Fibroblast of mammary gland (primary cell): Measurements from ENCODE around the gene NFKBIB.

ENCODE experiments used
- DNase-seq: peaks from one replicate; pipeline ENCODE4 v3.0.0-alpha.2; 2010; ENCODE audit warnings: low read depth
- H3K4me3 ChIP-seq: 2 replicates; pipeline ENCODE4 v1.5.1; 2011; ENCODE audit warnings: low read depth, mild to moderate bottlenecking, low read length, moderate library complexity; ENCODE audit not compliant: control insufficient read depth
- TF ChIP-seq, protein P1 (sequence below): conservative IDR thresholded peaks from 2 replicates; pipeline ENCODE4 v1.5.1; 2011; ENCODE audit warnings: low read depth, low read length, inconsistent platforms; ENCODE audit not compliant: control insufficient read depth, insufficient read depth

NFKBIB gene

DNA sequence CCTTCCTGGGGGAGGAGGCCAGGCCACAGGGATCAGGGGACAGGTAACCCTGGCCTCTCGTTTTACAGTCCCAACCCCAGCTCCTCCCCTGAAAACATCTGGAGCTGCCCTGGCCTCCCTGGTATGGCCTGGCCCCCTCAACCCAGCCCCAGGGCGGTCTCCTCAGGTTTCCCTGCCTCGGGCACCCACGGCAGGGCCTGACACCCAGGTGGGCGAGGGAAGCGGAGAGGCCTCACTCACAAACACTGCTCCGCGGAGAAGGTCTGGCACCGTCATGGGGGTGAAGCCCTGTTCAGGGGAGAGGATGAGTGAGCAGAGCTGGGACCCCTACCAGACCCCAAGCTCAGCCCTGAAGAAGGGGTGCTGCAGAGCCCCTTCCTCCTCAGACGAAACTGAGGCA lies 18.8 kb downstream of the NFKBIB start:
- DNase-seq = no peak
- H3K4me3 ChIP-seq = no peak overlapping the region
- TF ChIP-seq, protein P1, sequence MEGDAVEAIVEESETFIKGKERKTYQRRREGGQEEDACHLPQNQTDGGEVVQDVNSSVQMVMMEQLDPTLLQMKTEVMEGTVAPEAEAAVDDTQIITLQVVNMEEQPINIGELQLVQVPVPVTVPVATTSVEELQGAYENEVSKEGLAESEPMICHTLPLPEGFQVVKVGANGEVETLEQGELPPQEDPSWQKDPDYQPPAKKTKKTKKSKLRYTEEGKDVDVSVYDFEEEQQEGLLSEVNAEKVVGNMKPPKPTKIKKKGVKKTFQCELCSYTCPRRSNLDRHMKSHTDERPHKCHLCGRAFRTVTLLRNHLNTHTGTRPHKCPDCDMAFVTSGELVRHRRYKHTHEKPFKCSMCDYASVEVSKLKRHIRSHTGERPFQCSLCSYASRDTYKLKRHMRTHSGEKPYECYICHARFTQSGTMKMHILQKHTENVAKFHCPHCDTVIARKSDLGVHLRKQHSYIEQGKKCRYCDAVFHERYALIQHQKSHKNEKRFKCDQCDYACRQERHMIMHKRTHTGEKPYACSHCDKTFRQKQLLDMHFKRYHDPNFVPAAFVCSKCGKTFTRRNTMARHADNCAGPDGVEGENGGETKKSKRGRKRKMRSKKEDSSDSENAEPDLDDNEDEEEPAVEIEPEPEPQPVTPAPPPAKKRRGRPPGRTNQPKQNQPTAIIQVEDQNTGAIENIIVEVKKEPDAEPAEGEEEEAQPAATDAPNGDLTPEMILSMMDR = no peak

DNA sequence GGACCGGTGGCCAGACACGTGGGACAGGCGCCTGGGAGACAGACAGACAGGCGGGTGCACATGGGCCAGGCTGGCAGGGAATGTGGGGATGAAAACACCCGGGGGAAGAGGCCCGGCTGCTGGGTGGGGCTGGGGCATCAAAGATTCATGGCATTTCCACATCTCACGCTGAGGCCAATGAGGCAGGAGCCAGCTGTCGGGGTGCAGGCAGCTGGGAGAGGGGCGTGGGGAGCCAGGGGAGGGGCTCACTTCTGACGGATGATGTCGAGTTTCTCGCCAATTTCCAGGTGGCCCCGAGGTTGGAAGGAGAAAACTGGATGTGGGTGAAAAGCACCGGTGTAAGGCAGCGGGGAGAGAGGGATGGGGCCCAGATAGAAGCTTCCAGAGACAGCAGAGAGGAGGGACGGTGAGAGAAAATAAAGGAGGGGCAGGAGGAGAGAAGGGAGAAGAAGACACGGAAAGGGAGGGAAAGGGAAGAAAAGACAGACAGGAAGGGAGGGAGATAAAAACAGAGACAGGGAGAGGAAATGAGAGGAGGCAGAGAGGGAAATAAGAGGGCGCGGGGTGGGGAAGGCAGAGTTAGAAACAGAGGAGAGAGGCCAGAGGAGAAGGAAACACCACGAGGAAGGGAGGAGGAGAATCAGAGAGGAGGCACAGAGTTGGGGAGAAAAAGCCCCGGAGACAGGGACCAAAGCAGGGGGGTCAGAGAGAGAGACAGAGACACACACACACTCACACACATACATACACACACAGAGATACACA lies 20.2 kb downstream of the NFKBIB start:
- TF ChIP-seq, protein P1 = no peak
- no peak overlapping the region for H3K4me3 ChIP-seq
- DNase-seq = no peak

DNA sequence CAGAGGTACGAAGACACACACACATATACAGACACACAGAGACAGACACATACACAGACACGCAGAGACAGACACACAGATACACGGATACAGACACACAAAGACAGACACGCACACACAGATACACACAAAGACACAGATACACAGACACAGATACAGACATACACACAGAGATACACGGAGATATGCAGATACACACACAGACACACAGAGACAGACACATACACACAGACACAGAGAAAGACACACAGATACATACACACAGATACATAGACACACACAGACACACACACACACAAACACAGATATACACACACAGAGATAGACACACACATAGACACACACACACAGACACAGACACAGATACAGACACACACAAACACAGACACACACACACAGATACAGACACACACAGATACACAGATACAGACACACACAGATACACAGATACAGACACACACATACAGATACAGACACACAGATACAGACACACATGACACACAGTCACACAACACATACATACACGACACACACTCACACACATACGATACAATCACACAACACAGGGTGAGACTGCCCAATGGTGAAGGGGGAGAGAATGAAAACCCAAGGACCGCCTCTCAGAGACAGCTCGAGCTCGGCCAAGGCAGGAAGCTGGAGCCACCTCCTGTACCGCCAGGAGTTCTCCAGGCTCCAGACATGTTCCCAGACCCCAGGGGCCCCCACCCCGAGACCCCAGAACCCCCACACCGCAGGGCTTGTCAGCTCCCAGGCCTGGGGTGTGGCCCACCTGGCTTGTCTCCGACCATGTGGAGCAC lies 21.0 kb downstream of the NFKBIB start:
- no peak overlapping the region for H3K4me3 ChIP-seq
- no peak for DNase-seq
- TF ChIP-seq, protein P1 = no peak

DNA sequence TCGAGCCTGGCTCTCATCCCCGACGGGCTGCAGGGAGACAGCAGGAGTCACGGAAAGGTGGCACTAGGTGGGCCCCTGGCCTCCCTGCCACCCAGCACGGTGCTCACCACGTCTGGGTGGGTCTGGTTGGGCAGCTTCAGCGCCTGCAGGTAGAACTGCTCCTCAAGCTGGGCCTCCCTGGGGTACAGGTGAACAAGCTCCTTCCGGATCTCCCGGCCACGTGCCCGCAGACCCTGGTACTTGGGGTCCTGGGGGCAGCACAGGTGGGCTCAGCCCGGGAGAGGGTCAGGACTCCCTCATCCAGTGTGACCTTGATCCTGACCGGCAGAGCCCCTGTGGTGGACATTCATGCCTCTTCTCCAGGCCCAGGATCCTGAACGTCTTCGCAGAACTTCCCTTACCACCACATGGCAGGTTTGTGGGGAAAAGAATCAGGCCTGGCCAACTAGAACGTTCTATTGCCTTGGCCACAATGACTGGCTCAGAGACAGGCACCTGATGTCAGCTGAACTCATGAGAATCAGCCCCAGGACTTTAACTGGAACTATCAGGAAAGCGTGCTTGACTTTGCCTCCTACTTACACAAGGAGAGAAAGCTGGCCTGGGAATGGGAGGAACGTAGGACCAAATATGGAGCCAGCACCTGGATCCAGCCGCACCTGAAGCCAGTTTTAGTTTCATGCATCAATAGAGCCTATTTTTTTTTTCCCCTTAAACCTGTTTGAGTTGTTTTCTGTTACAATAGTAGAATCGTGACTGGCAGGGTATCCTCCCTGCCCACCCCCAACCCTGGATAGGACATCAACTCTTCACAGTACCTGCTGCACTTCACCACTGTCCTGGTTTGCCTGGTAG lies 21.9 kb downstream of the NFKBIB start:
- no peak for DNase-seq
- H3K4me3 ChIP-seq = no peak overlapping the region
- TF ChIP-seq, protein P1 = no peak

DNA sequence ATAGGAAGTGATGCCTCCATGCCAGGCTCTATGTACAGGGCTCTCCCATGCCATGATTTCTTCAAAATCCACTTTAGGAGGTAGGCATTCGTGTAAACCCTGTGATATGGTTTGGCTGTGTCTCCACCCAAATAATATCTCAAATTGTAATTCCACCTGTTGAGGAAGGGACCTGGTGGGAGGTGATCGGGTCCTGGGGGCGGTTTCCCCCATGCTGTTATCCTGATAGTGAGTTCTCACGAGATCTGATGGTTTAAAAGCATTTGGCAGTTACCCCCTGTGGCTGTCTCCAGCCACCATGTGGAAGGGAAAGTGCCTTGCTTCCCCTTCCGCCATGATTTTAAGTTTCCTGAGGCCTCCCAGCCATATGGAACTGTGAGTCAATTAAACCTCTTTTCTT lies 22.7 kb downstream of the NFKBIB start:
- TF ChIP-seq, protein P1 = no peak
- no peak for DNase-seq
- H3K4me3 ChIP-seq = no peak overlapping the region

DNA sequence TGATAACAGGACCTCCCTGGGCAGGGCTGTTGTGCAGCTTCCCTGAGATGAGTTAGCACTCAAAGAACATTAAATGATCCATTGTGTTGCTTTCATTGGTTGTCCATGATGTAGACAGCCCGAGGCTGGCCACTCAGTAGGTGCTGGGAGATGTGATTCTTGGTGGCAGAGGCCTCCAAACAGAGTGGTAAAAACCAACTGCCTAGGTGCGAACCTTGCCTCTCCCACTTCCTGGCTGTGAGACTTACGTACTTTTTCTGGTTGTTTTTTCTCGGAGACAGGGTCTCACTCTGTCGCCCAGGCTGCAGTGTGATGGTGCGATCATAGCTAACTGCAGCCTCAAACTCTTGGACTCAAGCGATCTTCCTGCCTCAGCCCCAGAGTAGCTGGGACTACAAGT lies 24.6 kb downstream of the NFKBIB start:
- H3K4me3 ChIP-seq = no peak overlapping the region
- no peak for DNase-seq
- TF ChIP-seq, protein P1 = no peak
